COLO668 (cell line): Measurements from ENCODE around the gene ZAP70.
"Not testable (repeated sequence)": the region's sequence is repeated elsewhere in the genome, so short reads cannot be mapped to it uniquely, and the experiment has no call there.

ENCODE experiments used
- DNase-seq: peaks from one replicate; lab custom pipeline; 2025; ENCODE audit not compliant: unreplicated experiment; lab: John Stamatoyannopoulos, UW

The ZAP70 gene

DNA sequence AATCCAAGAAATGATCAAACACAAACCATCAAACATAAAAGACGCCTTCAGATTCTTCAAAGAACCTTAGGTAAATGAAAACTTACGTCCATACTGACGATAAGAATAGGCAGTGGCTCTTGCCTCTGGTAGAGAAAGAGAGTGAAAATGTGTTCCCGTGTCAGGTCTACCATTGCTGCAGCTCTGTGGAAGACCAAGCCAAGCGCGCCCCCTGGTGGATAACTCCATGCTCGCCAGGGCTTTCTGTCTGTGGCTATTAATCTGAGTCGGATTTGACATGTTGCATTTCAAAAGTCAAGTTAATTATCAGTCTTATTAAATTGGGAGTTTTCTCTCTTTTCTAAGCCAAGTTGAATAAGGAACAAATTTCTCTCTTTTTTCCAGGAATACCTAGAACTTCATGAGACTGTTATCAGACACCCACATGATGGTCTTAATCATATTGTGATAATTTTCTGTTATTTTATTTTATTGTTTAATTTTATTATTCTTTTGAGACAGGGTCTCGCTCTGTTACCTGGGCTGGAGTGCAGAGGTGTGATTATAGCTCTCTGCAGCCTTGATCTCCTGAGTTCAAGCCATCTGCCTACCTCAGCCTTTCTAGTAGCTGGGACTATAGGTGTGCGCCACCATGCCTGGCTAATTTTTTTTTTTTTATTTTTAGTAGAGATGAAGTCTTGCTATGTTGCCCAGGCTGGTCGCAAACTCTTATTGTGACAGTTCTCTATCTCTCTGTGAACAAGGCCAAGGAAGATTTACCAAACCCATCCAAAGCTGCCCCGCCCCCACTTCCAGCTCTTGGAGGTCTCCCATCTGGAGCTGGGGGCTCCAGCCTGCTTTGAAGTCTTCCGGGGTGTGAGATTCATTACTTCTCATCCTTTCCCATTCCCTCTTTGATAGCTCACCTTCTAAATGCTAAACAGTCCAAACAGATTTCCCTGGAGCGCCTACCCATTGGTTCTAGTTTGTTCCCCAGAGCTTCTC, 15.8 kb upstream of the ZAP70 start:
- peak; percentile 83 for DNase-seq

- no peak for DNase-seq
Measured at GRCh38 chr2:97698530-97698929, 14.8 kb upstream of the ZAP70 start.

- DNase-seq = peak; percentile 52
Measured at GRCh38 chr2:97699765-97700444, 13.5 kb upstream of the ZAP70 start.

DNA sequence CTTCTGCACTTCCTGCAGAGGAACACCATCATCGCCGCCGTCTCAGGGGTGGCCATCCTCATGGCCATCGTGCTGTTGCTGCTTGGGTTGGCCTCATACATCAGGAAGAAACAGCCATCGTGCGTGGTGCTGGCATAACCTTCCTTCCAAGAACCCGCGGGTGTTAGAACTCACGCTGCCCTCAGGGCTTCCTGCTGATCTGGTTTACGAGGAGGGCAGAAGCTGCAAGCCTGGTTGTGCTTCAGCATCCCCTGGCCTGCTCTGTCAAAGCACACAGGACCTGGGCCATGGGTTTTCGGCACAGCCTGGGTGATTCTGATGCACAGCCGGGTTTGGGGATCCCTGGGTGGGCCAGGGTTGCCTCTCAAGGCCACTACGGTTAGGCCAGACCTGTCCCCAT, 12.2 kb upstream of the ZAP70 start:
- DNase-seq = no peak

DNA sequence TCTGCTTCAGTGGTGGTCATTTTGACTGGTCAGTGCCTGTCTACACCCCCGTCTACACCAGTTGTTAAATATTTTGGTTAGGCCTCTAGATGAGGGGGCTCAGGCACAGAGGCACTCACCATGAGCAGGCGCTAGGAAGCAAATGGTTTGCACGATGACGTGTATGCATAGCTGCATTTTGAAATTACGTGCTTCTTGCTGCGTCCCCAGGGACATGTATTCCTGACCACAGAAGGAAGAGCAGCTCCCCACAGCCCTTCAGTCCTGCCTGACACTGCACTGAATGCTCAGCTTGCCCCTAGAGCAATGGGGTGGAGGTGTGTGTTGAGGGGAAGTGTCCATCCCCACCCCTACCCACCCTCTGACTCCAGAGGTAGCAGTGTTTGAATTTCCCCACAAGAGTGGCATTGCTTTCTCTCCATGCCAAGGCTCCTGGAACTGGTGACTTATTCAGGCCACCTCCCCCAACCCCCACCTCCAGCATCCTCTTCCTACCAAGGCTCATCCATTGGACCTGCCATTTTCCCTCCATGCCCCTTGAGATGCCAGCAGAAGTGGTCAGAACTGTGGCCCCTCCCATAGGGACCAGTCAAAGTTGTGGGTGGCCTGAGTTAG, 11.4 kb upstream of the ZAP70 start:
- DNase-seq = no peak

- no peak for DNase-seq
Measured at GRCh38 chr2:97702731-97703470, 10.5 kb upstream of the ZAP70 start.

GRCh38 chr2:97703741-97704140, 9.6 kb upstream of the ZAP70 start:
- no peak for DNase-seq

DNA sequence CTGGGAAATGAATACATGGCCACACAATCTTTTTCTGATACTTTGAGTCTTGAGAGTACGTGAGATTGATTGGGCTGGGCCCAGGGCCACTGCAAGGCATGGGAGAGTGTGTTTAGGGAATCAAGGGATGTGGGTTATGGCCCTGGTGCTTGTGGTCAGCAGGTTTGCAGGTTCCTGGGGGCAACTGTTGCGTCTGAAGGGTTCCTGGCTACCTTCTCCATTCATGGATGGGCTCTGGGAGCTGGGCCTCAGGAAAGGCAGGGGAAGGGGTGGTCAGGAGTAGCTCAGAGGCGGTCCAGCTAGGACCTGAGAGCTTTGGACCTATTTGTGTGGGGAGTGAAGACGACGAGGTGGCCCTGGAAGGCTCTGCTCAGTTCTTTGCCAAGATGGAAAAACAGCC, 8.4 kb upstream of the ZAP70 start:
- DNase-seq = no peak

GRCh38 chr2:97706112-97706511, 7.3 kb upstream of the ZAP70 start:
- DNase-seq = no peak

GRCh38 chr2:97706708-97707345, 6.5 kb upstream of the ZAP70 start:
- no peak for DNase-seq

DNA sequence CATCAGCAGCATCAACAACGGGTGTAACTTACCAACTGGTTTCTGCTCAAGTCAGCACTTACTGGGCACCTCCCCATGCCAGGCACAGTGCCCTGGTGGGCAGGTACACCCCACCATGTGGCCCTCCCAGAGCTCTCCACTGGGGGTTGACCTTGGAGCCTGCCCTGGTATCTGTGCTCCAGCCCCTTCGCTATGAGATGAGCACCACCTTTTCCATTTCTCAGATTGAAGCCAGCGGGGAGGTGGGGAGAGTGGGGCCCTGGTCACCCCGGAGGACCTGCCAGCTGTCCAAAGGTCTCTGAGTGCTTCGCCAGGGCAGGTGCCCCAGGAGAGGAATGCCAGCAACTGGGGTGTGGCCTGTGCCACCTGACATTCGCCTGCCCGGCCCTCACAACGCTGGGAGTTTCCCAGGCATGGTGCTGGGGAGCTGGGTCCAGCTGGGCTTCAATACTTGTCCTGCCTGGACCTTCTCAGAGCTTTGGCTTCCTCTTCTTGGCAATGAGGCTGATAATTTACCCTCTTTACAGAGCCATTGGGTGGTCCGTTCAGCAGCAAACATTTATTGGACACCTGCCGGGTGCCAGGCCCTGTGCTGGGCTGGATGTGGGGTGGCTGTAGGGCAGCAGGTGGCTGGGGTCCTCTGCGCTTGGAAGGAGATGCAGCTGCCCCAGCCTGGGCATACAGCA, 5.9 kb upstream of the ZAP70 start:
- peak; percentile 14 for DNase-seq

DNA sequence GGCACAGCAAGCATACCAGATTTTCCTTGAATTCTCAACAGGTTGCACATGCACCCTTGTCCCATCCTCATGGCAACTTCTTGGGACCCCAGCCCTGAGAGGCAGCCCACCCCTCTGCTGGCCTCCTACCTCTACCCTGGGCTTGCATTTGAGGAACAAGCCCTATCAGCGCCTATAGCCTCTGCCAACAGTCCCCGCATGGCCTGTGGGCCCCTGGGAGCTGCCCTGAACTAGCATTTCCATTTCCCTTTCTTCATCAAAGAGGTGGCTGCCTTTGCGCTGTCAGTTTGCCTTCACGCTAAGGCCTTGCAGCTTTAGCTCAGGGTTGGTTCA, 5.4 kb upstream of the ZAP70 start:
- DNase-seq = no peak

- no peak for DNase-seq
Measured at GRCh38 chr2:97708608-97709007, 4.8 kb upstream of the ZAP70 start.

DNA sequence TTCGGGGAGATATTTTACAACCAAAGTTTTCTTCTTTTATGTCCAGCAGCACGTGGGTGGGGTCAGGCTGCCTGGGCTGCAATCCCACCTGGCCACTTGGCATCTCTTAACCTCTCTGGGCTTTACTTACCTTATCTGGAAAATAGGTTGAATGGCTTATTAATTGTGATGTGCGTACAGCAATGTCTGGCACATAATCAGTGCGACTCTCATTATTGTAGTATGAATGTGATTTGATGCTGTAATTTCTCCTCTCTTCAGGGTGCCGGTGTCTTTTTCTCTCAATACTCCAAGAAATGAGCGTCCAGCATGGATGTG, 2.0 kb upstream of the ZAP70 start:
- DNase-seq = no peak

DNA sequence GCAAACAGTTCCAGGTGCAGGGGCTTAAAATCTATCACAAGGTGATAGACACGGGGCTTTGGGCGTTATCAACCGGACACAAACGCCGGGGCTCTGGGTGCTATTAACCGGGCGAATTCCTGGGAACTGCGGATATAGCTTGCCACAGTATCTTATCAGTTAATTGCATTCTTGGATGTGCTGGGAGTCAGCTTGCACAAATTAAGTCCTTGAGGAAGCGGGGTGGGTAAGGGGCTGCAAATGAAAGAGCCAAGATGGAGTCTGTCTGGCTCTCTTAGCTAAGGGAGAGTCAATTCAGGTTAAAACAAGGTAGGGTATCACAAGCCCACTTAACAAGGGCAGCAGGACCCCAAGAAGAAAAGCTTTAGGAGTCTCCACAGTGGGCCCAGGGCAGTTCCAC, 1.2 kb upstream of the ZAP70 start:
- not testable (repeated sequence) for DNase-seq

DNA sequence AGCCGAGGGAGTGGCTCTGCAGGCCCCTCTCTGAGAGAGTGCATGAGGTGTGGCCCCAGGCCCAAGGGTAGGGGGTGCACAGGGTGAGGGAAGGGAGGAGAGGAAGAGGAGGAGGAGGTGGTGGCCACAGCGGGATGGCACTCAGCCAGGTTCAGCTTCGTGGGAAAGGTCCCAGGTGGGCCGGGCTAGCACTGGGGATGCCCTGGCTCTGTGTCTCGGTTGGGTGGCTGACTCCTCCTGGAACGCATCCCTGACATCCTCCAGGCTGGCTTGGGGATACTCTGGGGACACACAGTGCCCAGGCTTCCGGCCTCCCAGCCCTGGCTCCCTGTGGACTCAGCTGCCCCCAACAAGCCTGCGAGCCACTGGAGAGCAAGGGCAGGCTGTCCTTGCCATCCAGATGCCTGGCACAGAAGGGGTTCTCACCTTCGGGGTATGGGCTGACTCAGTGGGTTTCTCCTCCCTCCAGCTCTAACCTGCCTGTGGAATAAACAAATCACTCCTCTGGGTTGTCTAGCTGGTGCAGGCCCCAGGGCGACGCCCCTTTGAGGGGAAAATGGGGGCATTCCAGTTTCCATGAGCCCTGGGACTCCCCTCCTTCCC, 582 bp upstream of the ZAP70 start:
- DNase-seq = no peak

- peak; percentile 12 for DNase-seq
Measured at GRCh38 chr2:97714084-97714949, 941 bp downstream of the ZAP70 start.

GRCh38 chr2:97714950-97715652, 1.7 kb downstream of the ZAP70 start:
- DNase-seq = no peak
